Measurements from ENCODE around the gene PRIMA1. TPM values are rescaled to one million over a fixed set of nuclear protein-coding genes. Genes with fewer than 3 reads are reported as not detected.

The PRIMA1 gene
- polyA plus RNA-seq, 1 of the 3 experiments (the other 2 are of a cell fraction), result 0.18 TPM

DNA sequence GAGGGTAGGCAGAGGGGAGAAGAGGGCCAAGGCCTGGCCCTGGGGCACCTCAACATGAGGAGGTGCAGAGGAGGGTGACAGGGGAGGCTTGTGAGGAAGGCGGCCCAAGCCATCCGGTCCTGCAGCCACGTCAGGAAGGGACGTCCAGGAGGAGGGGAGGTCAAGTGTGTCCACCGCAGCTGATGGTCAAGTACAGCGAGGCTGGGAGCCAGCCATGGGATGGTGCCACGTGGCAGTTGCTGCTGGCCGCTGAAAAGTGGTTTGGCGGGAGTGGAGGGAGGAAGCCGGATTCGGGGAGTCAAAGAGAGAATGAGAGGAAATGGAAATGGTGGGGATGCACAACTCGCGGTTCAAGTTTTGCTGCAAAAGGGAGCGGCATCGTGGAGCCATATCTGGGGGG, 41.2 kb downstream of the PRIMA1 start:
- Histone ChIP-seq H3K9me3 (no peaks in the 10 kb centered on the region), H2AFZ (ENCODE audit: low read depth) (no peak overlapping the region), H3K79me2 (ENCODE audit: insufficient read depth) (no peaks in the 10 kb centered on the region), H3K4me2 (no peak overlapping the region), H3K9ac (no peak overlapping the region), H3K9me2 (no peaks in the 10 kb centered on the region), H3F3A (replicated peaks; ENCODE audit: insufficient read depth) (no peaks in the 10 kb centered on the region), H4K20me1 (ENCODE audit: insufficient read depth) (no peaks in the 10 kb centered on the region), H3K27ac (ENCODE audit: low read depth in 2 of 2, low read length in 1 of 2) (peak overlapping the region in 1 of 2 experiments; percentile 99; a peak in 2 of 4 replicates), H3K27me3 (ENCODE audit: insufficient read depth) (no peaks in the 10 kb centered on the region), H3K4me1 (ENCODE audit: control insufficient read depth in 1 of 2, insufficient read depth in 2 of 2, low read depth in 1 of 2, low read length in 1 of 2) (peaks cover 0 to 84% of the 10 kb centered on the region in 2 experiments; a peak in 1 of 4 replicates), H3K4me3 (ENCODE audit: low read depth in 2 of 2, low read length in 1 of 2) (no peak overlapping the region), H3K36me3 (replicated peaks in 1 of 2; ENCODE audit: control insufficient read depth in 1 of 2, insufficient read depth in 2 of 2, low read length in 1 of 2) (no peaks in the 10 kb centered on the region)
- POLR2A ChIA-PET, result interaction anchor here (0.7 kb wide), 1 partner anchor 41 kb away, joined by 3 read pairs; the partner anchor contains the start of gene PRIMA1
- CTCF ChIA-PET, result no interaction called here
- no peak for DNase-seq
- TF ChIP-seq EZH2phosphoT487 (IDR thresholded peaks at IDR 0.05; ENCODE audit: borderline replicate concordance, low read depth), result no peak
- TF ChIP-seq GATA2 (CRISPR knock-in tag; IDR thresholded peaks at IDR 0.05), result no peak
- 58% methylated on average over 14 of the region's 15 CpGs for WGBS (ENCODE audit: low lambda C conversion rate)

DNA sequence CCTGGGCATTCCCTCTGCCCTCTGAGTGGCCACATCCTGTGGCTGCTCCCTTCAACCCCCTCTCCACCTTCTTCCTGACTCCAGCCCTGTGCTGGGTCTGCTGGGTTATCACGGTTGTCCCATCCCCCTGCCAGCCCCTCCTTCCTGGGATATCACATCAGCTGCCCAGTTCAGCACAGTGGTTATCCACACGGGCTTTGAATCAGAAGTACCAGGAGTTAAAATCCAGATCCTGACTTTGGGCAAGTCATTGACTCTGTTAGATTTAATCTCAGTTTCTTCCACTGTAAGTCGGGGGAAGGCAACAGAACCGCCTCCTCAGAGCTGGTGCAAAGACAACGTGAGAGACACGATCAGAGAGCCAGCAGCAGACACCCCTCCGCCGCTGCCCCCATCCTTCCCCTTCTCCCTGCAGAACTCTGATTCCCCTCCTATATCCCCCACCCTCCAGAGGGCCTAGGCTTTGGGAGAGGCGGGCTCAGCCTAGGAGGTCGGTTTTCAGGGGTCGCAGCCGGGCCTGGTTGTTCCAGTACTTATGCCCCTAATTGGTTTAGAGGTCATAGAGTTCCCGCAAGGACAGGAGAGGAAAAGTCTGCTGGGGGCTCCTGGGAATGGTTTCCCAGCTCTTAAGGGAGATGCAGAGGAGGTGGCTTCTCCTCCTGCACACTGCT, 42.5 kb downstream of the PRIMA1 start:
- Histone ChIP-seq H3K9ac (no peak overlapping the region), H3K4me1 (ENCODE audit: control insufficient read depth in 1 of 2, insufficient read depth in 2 of 2, low read depth in 1 of 2, low read length in 1 of 2) (peaks cover 0 to 75% of the 10 kb centered on the region in 2 experiments; a peak in 1 of 4 replicates), H3K27ac (ENCODE audit: low read depth in 2 of 2, low read length in 1 of 2) (peak overlapping the region in 1 of 2 experiments; percentile 99; a peak in 2 of 4 replicates), H3K27me3 (ENCODE audit: insufficient read depth) (no peaks in the 10 kb centered on the region), H3K79me2 (ENCODE audit: insufficient read depth) (no peaks in the 10 kb centered on the region), H3K4me3 (ENCODE audit: low read depth in 2 of 2, low read length in 1 of 2) (no peak overlapping the region), H3K4me2 (no peak overlapping the region), H3F3A (replicated peaks; ENCODE audit: insufficient read depth) (no peaks in the 10 kb centered on the region), H4K20me1 (ENCODE audit: insufficient read depth) (no peaks in the 10 kb centered on the region), H3K36me3 (replicated peaks in 1 of 2; ENCODE audit: control insufficient read depth in 1 of 2, insufficient read depth in 2 of 2, low read length in 1 of 2) (no peaks in the 10 kb centered on the region), H3K9me3 (no peaks in the 10 kb centered on the region), H3K9me2 (no peaks in the 10 kb centered on the region), H2AFZ (ENCODE audit: low read depth) (no peak overlapping the region)
- CTCF ChIA-PET, result interaction anchor here (1.1 to 1.4 kb wide), 2 partner anchors 44 to 91 kb away, joined by 3 to 5 read pairs; no protein-coding TSS in a partner anchor
- 23% methylated on average over 13 of the region's 13 CpGs for WGBS (ENCODE audit: low lambda C conversion rate)
- TF ChIP-seq MEF2A (IDR thresholded peaks at IDR 0.05; ENCODE audit: borderline replicate concordance, low read depth) (no peak), GATA2 (CRISPR knock-in tag; IDR thresholded peaks at IDR 0.05) (peak; percentile 68)
- POLR2A ChIA-PET, result interaction anchor here (1.1 to 1.7 kb wide), 3 partner anchors 14 to 43 kb away, joined by 4 to 10 read pairs (median 5); partner anchors contain the start of gene PRIMA1
- peak; percentile 77 for DNase-seq

GRCh38 chr14:93744876-93745275, 43.4 kb downstream of the PRIMA1 start:
- Histone ChIP-seq H3F3A (replicated peaks; ENCODE audit: insufficient read depth) (no peaks in the 10 kb centered on the region), H3K4me3 (ENCODE audit: low read depth in 2 of 2, low read length in 1 of 2) (no peak overlapping the region), H3K27me3 (ENCODE audit: insufficient read depth) (no peaks in the 10 kb centered on the region), H4K20me1 (ENCODE audit: insufficient read depth) (no peaks in the 10 kb centered on the region), H3K9me2 (no peaks in the 10 kb centered on the region), H3K9ac (no peak overlapping the region), H3K79me2 (ENCODE audit: insufficient read depth) (no peaks in the 10 kb centered on the region), H2AFZ (ENCODE audit: low read depth) (no peak overlapping the region), H3K9me3 (no peaks in the 10 kb centered on the region), H3K4me2 (no peak overlapping the region), H3K4me1 (ENCODE audit: control insufficient read depth in 1 of 2, insufficient read depth in 2 of 2, low read depth in 1 of 2, low read length in 1 of 2) (peaks cover 0 to 73% of the 10 kb centered on the region in 2 experiments; a peak in 1 of 4 replicates), H3K27ac (ENCODE audit: low read depth in 2 of 2, low read length in 1 of 2) (peak overlapping the region in 1 of 2 experiments; percentile 99; a peak in 2 of 4 replicates), H3K36me3 (replicated peaks in 1 of 2; ENCODE audit: control insufficient read depth in 1 of 2, insufficient read depth in 2 of 2, low read length in 1 of 2) (no peaks in the 10 kb centered on the region)
- ChIA-PET CTCF (interaction anchor here (1.1 to 1.4 kb wide), 2 partner anchors 45 to 90 kb away, joined by 3 to 5 read pairs; no protein-coding TSS in a partner anchor), POLR2A (interaction anchor here (1.6 to 1.7 kb wide), 2 partner anchors 15 to 44 kb away, joined by 5 to 10 read pairs; partner anchors contain the start of gene PRIMA1)
- DNase-seq, result peak; percentile 45
- 62% methylated on average over 7 of the region's 8 CpGs for WGBS (ENCODE audit: low lambda C conversion rate)
- TF ChIP-seq RCOR1 (IDR thresholded peaks at IDR 0.05; ENCODE audit: low read length) (no peak), FOXM1 (IDR thresholded peaks at IDR 0.05; ENCODE audit: low read depth) (no peak), SIN3A (IDR thresholded peaks at IDR 0.05; ENCODE audit: borderline replicate concordance, low read depth, low read length) (no peak), RFX5 (IDR thresholded peaks at IDR 0.05; ENCODE audit: low read length) (no peak), NFIC (IDR thresholded peaks at IDR 0.05; ENCODE audit: borderline replicate concordance) (no peak), FOXJ3 (CRISPR knock-in tag; IDR thresholded peaks at IDR 0.05) (no peak), CHD2 (IDR thresholded peaks at IDR 0.05; ENCODE audit: low read length, partially characterized antibody) (no peak), ZBTB33 (IDR thresholded peaks at IDR 0.05; ENCODE audit: borderline replicate concordance, low read depth) (no peak), ELF1 (IDR thresholded peaks at IDR 0.05) (no peak), GATA2 (CRISPR knock-in tag; IDR thresholded peaks at IDR 0.05) (no peak), TEAD4 (IDR thresholded peaks at IDR 0.05; ENCODE audit: borderline replicate concordance, insufficient read depth) (no peak)
- TF ChIP-seq, protein P1, sequence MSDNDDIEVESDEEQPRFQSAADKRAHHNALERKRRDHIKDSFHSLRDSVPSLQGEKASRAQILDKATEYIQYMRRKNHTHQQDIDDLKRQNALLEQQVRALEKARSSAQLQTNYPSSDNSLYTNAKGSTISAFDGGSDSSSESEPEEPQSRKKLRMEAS (IDR thresholded peaks at IDR 0.05; ENCODE audit: low read depth), result no peak
- TF ChIP-seq, protein P2, sequence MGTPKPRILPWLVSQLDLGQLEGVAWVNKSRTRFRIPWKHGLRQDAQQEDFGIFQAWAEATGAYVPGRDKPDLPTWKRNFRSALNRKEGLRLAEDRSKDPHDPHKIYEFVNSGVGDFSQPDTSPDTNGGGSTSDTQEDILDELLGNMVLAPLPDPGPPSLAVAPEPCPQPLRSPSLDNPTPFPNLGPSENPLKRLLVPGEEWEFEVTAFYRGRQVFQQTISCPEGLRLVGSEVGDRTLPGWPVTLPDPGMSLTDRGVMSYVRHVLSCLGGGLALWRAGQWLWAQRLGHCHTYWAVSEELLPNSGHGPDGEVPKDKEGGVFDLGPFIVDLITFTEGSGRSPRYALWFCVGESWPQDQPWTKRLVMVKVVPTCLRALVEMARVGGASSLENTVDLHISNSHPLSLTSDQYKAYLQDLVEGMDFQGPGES (IDR thresholded peaks at IDR 0.05; ENCODE audit: low read depth, low read length), result no peak

All from SK-N-SH (cell line).